ENCODE results near the gene HTT. TPM values are rescaled to one million over a fixed set of nuclear protein-coding genes. Genes with fewer than 3 reads are reported as not detected.

The HTT gene
- total RNA-seq, 2 donors from 2014 or later, result 104 to 109 TPM

DNA sequence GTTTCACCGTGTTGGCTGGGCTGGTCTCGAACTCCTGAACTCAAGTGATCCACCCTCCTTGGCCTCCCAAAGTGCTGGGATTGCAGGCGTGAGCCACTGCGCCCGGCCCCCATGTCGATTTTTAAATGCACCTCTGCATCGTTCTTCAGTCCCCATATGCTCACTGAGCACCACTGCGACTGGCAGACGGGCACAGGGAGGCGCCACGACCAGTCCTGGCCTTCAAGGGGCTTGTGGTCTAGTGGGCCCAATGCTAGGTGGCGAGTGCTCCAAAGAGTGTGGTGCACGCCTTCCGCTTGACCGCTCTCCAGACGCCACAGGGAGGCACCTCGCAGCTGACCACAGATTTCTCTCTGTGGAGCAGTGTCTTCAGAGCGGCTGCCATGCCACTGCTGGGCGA is 162.8 kb downstream of the HTT start:
- Histone ChIP-seq H3K27ac (ENCODE audit: low read depth, low read length) (peak overlapping the region; percentile 82), H3K36me3 (ENCODE audit: control insufficient read depth, insufficient read depth, low read length) (peaks cover 44% of the 10 kb centered on the region), H3K9me3 (ENCODE audit: control insufficient read depth, low read length) (no peaks in the 10 kb centered on the region), H3K4me1 (ENCODE audit: control insufficient read depth, insufficient read depth, low read length) (no peaks in the 10 kb centered on the region), H3K9ac (ENCODE audit: extremely low read depth, low read length, poor library complexity, severe bottlenecking) (no peak overlapping the region), H3K4me3 (ENCODE audit: low read length) (no peak overlapping the region), H3K27me3 (ENCODE audit: control insufficient read depth, insufficient read depth, low read length, poor library complexity, severe bottlenecking) (no peaks in the 10 kb centered on the region)
- H3K4me3 Mint-ChIP-seq, result no peak overlapping the region
- H3K27me3 Mint-ChIP-seq (ENCODE audit: insufficient read depth), result no peaks in the 10 kb centered on the region
- H3K9me3 Mint-ChIP-seq, result no peaks in the 10 kb centered on the region
- DNase-seq, result no peak
- 91 to 92% methylated on average over 16 to 19 of the region's 19 CpGs for WGBS, 2 experiments (ENCODE audit: insufficient coverage in 1 of 2, insufficient read length in 1 of 2)
- H3K4me1 Mint-ChIP-seq, result peaks cover 5% of the 10 kb centered on the region
- H3K27ac Mint-ChIP-seq, result no peak overlapping the region
- peaks cover 60% of the 10 kb centered on the region for H3K36me3 Mint-ChIP-seq (ENCODE audit: low read depth)
- no peak for TF ChIP-seq CTCF (conservative IDR thresholded peaks at IDR 0.05)

DNA sequence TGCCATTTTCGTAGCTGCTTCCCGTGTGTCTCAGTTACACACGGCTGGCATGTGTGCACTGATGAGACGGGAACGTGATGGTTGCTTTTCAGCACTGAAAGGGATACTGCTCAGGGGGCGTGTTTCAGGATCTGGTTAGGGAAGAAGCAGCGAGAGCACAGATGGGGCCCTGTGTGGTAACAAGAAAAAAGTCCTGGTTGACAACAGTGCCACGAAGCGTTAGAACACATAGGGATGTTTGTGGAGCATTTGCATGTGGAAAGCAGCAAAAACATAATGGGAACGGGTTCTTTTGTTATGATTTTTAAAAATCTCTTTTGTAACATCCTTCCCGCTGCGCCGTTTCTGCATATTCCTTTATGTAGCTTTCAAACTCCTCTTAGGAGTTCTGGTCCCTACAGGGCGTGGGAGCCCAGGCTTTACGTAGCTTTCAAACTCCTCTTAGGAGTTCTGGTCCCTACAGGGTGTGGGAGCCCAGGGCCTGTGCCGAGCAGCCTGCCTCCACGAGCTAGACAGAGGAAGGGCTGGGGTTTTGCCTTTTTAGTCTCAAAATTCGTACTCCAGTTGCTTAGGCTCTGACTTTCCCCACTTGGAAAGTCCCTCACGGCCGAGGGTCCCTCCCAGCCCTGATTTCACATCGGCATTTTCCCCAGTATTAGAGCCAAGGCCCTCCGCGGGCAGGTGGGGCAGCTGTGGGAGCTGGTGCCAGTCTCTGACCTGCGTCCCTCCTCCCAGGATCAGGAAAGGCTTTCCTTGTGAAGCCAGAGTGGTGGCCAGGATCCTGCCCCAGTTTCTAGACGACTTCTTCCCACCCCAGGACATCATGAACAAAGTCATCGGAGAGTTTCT is 163.5 kb downstream of the HTT start:
- no peak for DNase-seq

GRCh38 chr4:3238721-3239120 is 164.2 kb downstream of the HTT start:
- H3K27me3 Mint-ChIP-seq (ENCODE audit: insufficient read depth), result no peaks in the 10 kb centered on the region
- H3K27ac ChIP-seq (ENCODE audit: low read depth, low read length), result peak overlapping the region; percentile 73
- no peak overlapping the region for H3K9ac ChIP-seq (ENCODE audit: extremely low read depth, low read length, poor library complexity, severe bottlenecking)
- WGBS, 2 experiments (ENCODE audit: insufficient coverage in 1 of 2, insufficient read length in 1 of 2), result 82 to 93% methylated on average over 13 to 18 of the region's 18 CpGs
- H3K36me3 ChIP-seq (ENCODE audit: control insufficient read depth, insufficient read depth, low read length), result peaks cover 35% of the 10 kb centered on the region
- no peak overlapping the region for H3K4me3 Mint-ChIP-seq
- no peaks in the 10 kb centered on the region for H3K4me1 ChIP-seq (ENCODE audit: control insufficient read depth, insufficient read depth, low read length)
- no peaks in the 10 kb centered on the region for H3K27me3 ChIP-seq (ENCODE audit: control insufficient read depth, insufficient read depth, low read length, poor library complexity, severe bottlenecking)
- DNase-seq, result no peak
- H3K4me1 Mint-ChIP-seq, result peaks cover 5% of the 10 kb centered on the region
- no peaks in the 10 kb centered on the region for H3K9me3 ChIP-seq (ENCODE audit: control insufficient read depth, low read length)
- peaks cover 56% of the 10 kb centered on the region for H3K36me3 Mint-ChIP-seq (ENCODE audit: low read depth)
- no peak for TF ChIP-seq CTCF (conservative IDR thresholded peaks at IDR 0.05)
- no peaks in the 10 kb centered on the region for H3K9me3 Mint-ChIP-seq
- H3K4me3 ChIP-seq (ENCODE audit: low read length), result no peak overlapping the region
- no peak overlapping the region for H3K27ac Mint-ChIP-seq

More for the DNA sequence above, 163.5 kb downstream of the HTT start:
- Histone ChIP-seq H3K9ac (ENCODE audit: extremely low read depth, low read length, poor library complexity, severe bottlenecking) (no peak overlapping the region), H3K27me3 (ENCODE audit: control insufficient read depth, insufficient read depth, low read length, poor library complexity, severe bottlenecking) (no peaks in the 10 kb centered on the region), H3K36me3 (ENCODE audit: control insufficient read depth, insufficient read depth, low read length) (peaks cover 37% of the 10 kb centered on the region), H3K27ac (ENCODE audit: low read depth, low read length) (peak overlapping the region; percentile 82), H3K4me1 (ENCODE audit: control insufficient read depth, insufficient read depth, low read length) (no peaks in the 10 kb centered on the region), H3K9me3 (ENCODE audit: control insufficient read depth, low read length) (no peaks in the 10 kb centered on the region), H3K4me3 (ENCODE audit: low read length) (no peak overlapping the region)
- no peaks in the 10 kb centered on the region for H3K27me3 Mint-ChIP-seq (ENCODE audit: insufficient read depth)
- H3K36me3 Mint-ChIP-seq (ENCODE audit: low read depth), result peaks cover 57% of the 10 kb centered on the region
- H3K4me3 Mint-ChIP-seq, result no peak overlapping the region
- TF ChIP-seq CTCF (conservative IDR thresholded peaks at IDR 0.05), result no peak
- H3K9me3 Mint-ChIP-seq, result no peaks in the 10 kb centered on the region
- no peak overlapping the region for H3K27ac Mint-ChIP-seq
- 80 to 83% methylated on average over 24 to 26 of the region's 26 CpGs for WGBS, 2 experiments (ENCODE audit: insufficient coverage in 1 of 2, insufficient read length in 1 of 2)
- peaks cover 5% of the 10 kb centered on the region for H3K4me1 Mint-ChIP-seq
